Skeletal muscle cell (primary cell): ENCODE data around the gene UNK.
A peak's percentile ranks its signal among the peaks of the same experiment; 100 is the strongest.
"Not testable (repeated sequence)": the region's sequence is repeated elsewhere in the genome, so short reads cannot be mapped to it uniquely, and the experiment has no call there.

Experiments
- DNase-seq: peaks from one replicate; pipeline ENCODE4 v3.0.0-alpha.2; 2010; ENCODE audit warnings: low read depth
- H3K4me3 ChIP-seq: 2 replicates; pipeline ENCODE4 v1.5.1; 2011; ENCODE audit warnings: low read depth, mild to moderate bottlenecking, control low read depth, low read length, moderate library complexity

The UNK gene

DNA sequence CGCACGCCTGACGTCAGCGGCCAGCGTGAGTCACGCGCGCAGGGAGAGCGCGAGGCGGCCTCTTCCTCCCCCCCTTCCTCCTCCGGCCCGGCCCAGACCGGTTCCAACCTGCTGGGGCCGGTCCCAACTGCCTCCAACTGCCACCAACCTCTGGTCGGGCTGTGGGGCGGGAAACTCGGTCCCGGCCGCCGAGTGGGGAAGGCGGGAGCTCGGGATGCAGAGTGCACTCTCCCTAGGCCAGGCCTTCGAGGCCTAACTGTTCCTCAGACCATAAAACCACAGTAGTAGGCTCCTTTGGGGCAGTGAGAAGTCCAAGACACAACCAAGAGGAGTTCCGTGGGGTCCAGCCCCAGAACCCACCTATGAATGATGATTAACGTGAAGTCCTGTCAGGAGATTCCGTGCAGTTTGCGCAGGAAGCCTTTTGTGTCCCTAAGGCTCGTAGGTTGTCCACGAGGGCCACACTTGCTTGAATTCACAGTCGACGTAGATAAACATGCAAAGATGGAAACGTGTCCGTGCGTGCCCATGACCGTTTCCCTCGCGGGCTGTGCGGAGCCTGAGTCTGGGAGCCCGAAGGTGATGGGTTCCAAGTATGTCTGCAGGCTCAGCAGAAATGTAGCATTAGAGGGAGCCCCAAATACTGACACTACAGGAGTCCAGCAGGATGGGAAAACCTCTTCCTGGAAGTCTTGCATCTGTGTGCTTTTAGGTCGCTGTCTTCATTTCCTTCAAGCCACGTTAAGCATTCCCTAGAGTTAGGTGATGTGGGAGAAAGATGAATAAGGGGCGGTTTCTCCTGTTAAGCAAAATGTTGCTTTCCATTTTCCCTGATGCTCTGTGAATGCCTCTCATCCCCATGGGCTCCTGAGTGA, 647 bp downstream of the UNK start:
- peak overlapping the region; percentile 66 for H3K4me3 ChIP-seq
- DNase-seq: no peak

DNA sequence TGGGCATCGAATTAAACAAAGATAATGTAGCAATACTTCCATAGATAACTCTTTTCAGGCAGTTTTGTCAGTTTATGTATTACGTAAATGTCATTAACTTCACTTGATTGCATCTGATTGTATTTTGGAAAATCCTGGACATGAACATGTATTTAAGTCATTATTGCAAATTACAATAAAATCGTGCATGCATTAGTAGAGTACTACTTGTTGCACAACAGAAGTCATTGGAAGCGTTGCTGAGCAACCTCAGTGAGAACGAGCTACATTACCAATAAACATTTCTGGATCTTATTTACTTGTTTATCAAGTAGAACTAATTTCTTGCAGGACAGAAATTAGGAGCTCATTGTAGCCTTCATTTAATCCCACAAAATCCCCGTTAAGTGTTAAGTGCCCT, 6.6 kb downstream of the UNK start:
- no peak overlapping the region for H3K4me3 ChIP-seq
- no peak for DNase-seq

- no peak for DNase-seq
- no peak overlapping the region for H3K4me3 ChIP-seq
These were observed 8.9 kb downstream of the UNK start for GRCh38 chr17:75793460-75793859.

DNA sequence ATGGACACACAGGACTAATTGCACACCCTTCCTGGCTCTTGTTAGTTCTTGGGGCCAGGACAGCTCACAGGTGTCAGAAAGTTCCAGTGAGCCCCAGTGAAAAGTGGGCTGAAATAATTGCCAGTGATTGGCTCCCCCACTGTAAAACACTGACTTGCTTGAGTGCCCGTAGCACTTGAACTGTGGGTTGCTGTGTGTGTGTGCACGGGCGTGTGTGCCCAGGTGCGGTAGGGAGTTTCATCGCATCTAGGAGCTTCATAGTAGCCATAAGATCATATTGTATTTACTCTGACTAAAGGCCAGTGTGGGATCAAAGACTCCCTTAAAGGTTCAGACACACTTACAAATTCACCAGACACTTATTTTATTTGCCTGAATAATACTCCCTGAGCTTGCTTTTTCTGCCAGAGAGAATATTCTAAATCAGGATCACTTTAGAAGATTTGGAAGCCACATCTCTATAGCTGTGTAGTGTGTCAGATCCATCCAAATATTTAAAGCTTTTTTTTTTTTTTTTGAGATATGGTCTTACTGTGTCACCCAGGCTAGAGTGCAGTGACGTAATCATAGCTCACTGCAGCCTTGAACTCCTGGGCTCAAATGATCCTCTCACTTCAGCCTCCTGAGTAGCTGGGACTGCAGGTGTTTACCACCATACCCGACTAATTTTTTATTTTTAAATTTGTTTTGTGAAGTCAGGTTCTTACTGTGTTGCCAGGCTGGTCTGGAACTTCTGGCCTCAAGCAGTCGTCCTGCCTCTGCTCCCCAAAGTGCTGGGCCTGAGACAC, 11.4 kb downstream of the UNK start:
- no peak for DNase-seq

DNA sequence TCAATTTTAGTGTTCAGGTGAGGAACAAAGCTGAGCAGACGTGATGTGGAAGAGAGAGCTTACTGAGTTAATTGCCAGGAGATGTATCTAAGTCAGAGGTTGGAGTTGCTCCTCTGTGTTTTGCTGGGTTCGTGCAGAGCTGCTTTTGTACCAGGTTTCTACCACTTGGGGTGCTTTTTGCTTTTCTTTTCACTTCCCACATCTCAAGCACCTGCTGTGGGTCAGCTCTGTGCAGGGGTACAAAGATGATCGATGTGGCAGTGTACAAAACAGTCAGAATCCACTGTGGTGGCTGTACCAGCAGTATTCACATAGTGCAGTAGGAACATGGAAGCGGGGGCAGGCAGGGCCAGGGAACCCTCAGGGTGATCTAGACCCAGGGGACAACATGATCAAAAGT, 14.8 kb downstream of the UNK start:
- no peak for DNase-seq
- no peak overlapping the region for H3K4me3 ChIP-seq

More for the DNA sequence above, 11.4 kb downstream of the UNK start:
- no peak overlapping the region for H3K4me3 ChIP-seq

DNA sequence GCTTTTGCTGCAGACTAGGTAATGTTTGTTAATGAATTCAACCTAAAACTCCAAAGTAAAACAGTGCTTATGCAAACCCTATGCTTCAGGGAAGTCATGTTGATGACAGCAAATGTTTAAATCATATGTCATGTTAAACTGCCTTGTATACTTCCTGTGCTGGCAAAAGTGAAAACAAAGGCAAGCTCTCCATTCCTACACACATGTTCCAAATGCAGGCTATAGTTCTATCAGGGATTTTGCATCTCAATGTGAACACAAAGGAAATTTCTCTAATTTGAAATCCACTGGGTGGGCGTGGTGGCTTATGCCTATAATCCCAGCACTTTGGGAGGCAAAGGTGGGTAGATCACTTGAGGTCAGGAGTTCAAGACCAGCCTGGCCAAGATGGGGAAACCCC, 19.3 kb downstream of the UNK start:
- no peak for DNase-seq
- H3K4me3 ChIP-seq: no peak overlapping the region

DNA sequence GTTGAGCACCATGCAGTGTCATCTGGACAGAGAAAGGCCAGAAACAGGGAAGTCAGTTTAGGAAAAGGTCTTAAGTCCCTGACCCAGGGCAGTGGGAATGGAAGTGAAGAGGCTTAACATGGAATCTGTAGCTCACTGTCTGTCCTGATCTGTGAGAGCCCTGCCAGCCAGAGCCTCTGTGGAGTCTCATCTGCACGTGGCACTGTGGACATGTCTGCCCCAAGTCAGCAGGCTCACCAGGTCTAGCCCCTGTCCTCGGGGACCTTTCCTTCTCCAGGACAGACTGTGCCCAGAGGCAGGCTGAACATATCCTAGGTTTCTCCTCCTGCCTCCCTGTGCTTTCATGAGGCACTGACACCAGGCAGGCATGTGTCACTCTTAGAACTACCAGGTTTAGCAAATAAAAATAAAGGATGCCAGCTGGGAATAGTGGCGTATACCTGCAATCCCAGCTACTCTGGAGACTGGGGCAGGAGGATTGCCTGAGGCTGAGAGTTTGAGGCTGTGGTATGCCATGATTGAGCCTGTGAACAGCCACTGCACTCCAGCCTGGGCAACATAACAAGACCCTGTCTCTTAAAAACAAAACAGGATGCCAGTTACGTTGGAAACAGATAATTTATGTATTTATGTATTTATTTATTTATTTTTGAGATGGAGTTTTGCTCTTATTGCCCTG, 22.4 kb downstream of the UNK start:
- no peak for DNase-seq
- H3K4me3 ChIP-seq: no peak overlapping the region

DNA sequence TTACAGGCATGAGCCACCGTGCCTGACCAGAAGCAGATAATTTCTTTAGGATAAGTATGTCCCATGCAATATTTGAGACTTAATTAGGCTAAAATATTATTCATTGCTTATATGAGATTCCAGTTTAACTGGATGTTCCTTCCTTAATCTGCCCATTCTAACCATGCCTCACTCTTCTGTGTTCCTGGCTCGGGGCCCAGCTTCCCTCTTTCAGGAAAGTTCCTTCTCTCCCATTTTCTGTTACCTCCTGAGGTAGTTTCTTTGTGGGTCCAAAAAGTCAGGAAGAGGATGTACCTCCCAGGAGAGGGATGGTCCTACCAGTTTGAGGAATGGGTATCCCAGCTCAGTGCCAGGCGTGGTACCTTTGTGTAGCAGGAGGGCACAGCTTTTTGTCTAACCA, 23.3 kb downstream of the UNK start:
- H3K4me3 ChIP-seq: no peak overlapping the region
- DNase-seq: no peak

DNA sequence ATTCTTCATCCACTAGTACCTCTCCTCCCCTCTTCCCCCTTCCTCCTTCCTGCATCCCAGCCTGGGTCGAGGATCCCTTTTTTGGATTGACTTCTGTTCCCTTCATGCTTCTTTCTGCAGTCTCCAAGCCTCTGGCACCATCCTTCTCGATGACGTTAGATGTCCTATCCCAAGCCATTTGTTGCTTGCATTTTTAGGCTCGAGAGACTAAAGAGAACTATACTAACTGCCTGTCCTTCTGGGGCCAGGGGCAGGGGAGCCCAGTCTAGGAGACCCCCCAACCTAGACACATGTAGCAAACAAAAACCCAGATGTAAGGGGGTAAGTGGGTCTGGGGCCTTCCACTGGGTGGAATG, 23.9 kb downstream of the UNK start:
- no peak for DNase-seq

DNA sequence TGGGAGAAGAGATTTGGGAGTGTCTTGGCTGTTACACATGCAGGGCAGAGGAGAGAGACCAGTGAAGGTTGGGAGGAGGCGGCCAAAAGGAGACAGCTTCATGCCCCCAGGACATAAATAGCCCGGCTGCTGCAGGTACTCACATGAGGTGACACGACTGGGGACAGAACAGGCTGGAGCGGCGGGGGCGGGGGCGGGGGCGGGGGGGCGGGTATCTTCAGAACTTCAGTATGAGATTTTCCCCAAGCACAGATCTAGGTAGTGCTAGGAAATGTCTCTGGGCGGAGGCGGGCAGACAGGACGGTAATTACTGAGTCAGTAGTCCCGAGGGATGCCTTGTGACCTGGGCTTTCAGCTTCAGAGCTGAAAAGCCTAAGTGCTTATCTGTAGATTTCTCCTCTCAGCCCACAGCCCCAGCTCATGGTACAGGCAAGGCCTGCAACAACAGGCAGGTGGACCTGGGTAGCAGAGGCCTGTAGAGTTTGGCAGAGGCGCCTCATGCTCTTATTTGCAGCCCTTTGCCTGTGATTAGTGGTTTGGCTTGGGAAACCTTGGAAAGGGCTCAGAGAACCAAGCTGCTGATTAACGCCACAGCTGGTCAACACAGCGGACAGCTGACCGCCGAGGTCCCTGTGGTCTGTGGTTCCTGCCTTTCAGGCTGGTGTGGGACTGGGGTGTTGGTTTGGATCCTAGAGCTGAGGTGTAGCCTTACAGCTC, 24.5 kb downstream of the UNK start:
- DNase-seq: peak; percentile 56

More for the DNA sequence above, 23.9 kb downstream of the UNK start:
- H3K4me3 ChIP-seq: no peak overlapping the region

DNA sequence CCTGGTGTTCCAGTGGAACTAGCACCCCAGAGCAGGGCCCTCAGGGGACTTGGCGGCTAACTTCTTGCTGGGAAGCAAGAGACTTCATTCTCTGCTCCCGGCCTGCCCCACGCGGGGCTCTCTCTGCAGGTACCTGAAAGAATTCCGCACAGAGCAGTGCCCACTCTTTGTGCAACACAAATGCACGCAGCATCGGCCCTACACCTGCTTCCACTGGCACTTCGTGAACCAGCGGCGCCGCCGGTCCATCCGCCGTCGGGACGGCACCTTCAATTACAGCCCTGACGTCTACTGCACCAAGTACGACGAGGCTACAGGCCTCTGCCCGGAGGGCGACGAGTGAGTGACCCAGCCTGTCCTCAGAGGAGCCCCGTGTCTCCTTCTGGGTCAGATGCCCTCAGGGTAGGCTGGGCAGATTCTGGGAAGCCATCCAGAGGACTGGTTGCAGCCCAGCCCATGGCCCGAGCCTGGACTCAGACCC, 25.1 kb downstream of the UNK start:
- no peak for DNase-seq
- no peak overlapping the region for H3K4me3 ChIP-seq

More for the DNA sequence above, 24.5 kb downstream of the UNK start:
- H3K4me3 ChIP-seq: no peak overlapping the region

DNA sequence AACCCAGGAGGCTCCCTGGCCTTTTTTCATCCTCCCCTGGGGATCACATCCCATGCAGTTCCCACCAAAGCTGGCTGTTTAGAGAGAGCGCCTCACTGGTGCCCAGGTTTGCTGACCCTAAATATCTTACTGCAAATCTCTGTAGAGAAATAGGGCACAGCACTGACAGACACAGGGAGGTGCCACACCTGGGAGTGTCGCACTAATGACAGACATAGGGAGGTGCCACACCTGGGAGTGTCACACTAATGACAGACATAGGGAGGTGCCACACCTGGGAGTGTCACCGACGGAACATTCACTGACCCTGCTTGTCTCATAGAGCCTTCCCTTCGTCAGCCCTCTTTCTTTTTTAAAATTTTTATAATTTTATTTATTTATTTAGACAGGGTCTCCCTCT, 25.6 kb downstream of the UNK start:
- H3K4me3 ChIP-seq: no peak overlapping the region
- DNase-seq: no peak

- not testable (repeated sequence) for DNase-seq, H3K4me3 ChIP-seq
These were observed 26.1 kb downstream of the UNK start for GRCh38 chr17:75810756-75811155.

GRCh38 chr17:75811174-75811573, 26.6 kb downstream of the UNK start:
- no peak for DNase-seq
- H3K4me3 ChIP-seq: no peak overlapping the region

GRCh38 chr17:75812096-75813013, 27.7 kb downstream of the UNK start:
- H3K4me3 ChIP-seq: no peak overlapping the region
- DNase-seq: no peak

DNA sequence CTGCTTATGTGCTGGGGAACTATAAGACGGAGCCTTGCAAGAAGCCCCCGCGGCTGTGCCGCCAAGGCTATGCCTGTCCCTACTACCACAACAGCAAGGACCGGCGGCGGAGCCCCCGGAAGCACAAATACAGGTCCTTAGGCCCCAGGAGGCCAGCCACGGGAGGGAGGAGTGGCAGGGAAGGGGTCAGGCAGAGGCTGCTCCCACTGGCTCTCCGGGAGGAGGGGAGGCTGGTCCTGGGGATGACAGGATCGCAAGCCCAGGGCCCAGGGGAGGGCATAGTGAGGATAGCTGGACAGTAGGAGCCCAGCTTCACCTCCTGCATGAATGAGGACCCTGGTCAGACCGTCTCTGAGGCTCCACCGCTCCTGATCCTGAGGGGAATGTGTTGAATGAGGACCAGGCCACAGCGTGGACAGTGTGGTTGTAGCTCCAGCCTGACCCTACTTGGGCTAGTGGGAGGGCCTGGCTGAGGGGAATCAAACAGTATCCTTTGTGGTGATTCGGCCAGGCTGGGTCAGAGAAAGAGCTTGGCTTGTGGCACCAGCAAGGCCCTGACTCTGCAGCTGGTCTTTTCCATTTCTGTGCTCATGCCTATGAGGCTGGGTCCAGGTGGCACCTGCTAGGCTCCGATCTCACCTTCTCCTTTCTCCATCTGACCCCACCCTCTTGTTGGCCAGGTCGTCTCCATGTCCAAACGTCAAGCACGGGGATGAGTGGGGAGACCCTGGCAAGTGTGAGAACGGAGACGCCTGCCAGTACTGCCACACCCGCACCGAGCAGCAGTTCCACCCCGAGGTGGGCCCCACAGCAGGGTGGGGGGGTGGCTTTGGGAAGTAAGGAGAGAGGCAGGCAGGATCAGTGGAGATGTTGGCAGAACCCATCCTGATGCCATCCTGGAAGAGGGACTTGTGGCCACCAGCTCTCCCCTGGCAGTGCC, 28.7 kb downstream of the UNK start:
- DNase-seq: no peak
- no peak overlapping the region for H3K4me3 ChIP-seq

GRCh38 chr17:75814021-75814395, 29.4 kb downstream of the UNK start:
- no peak overlapping the region for H3K4me3 ChIP-seq
- DNase-seq: no peak
